GM19193 (cell line): ENCODE measurements around the gene IFIH1.

ENCODE experiments used
- POLR2A ChIP-seq: IDR thresholded peaks from 4 replicates; pipeline ENCODE4 v1.6.1; 2011; ENCODE audit not compliant: insufficient read depth, insufficient read length; ENCODE audit errors: extremely low read depth

The IFIH1 gene

DNA sequence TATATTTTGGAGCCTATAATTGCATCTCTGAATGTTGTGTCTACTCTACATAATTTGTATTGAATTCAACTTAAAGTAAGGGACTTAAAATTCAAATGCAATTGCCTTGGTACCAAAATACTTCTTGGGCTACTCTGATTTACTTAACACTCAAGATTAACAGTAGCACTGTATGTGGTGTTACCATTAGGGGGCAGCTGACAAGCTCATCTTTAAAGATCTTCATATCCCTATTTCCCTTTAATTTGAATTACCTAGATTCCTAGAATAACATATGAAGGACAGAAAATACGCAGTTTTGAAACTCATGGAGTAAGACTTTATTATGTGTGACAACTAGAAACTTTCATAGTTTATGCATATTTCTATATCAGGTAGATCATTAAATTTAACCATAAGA lies 37.8 kb downstream of the IFIH1 start:
- TF ChIP-seq POLR2A, result no peak

DNA sequence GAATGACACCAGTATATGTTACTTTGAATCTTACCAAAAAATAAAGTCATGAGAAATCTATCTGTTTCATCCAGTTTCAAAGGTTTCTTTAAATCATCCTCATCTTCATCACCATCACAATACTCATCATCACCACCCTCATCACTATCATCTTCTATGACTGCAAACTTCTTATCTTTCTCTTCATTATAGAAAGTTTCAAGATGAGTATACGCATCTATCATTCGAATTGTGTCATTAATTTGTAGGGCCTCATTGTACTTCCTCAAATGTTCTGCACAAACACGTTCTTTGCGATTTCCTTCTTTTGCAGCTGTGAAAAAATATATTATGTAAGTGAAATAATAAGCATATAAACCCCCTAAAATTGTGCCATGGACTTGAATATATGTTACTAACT lies 41.1 kb downstream of the IFIH1 start:
- no peak for TF ChIP-seq POLR2A

DNA sequence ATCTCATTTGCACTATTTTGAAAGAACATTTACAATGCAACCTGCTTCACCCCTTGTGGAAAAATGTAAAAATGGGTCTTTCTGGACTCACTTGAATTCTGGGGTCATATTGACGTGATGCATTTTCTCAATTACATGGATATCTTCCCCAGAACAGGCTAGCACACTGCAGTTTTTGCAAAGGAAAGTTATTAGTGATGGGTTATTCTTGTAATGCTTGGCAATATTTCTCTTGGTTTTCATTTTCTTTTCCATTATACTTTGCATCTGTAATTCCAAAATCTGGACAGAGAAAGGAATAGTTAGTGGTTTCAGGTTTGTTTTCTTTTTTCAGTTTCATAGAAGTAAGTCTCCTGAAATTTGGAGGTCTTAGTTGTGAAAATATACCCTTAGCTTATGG lies 50.5 kb downstream of the IFIH1 start:
- no peak for TF ChIP-seq POLR2A

DNA sequence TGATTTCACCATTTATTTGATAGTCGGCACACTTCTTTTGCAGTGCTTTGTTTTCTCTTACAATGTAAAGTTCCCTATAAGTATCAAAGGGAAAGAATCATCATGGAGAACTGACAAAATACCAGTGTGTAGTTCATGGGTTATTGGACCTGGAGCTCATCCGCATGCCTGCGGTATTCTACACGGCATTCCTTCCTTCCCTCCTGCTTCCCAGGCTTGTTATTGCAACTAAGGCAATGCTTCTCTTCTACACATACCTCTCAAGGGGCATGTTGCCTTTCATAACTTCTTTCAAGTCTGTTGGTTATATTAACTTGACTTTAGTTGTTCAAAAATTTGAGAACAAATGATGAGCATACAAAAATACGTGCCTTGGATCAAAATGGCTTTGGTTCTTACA lies 51.0 kb downstream of the IFIH1 start:
- no peak for TF ChIP-seq POLR2A

DNA sequence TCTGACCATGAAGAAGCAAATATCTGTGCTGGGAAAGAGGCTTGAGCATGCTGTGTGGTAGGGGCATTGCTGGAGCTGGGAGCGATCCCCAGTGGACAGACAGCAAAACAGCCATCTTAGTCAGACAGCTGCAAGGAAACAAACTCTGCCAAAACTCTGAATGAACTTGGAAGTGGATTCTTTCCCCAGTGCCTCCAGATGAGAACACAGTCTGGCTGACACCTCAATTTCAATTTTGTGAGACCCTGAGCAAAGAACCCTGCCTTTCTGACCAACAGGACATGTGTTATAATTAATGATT lies 52.1 kb downstream of the IFIH1 start:
- no peak for TF ChIP-seq POLR2A

DNA sequence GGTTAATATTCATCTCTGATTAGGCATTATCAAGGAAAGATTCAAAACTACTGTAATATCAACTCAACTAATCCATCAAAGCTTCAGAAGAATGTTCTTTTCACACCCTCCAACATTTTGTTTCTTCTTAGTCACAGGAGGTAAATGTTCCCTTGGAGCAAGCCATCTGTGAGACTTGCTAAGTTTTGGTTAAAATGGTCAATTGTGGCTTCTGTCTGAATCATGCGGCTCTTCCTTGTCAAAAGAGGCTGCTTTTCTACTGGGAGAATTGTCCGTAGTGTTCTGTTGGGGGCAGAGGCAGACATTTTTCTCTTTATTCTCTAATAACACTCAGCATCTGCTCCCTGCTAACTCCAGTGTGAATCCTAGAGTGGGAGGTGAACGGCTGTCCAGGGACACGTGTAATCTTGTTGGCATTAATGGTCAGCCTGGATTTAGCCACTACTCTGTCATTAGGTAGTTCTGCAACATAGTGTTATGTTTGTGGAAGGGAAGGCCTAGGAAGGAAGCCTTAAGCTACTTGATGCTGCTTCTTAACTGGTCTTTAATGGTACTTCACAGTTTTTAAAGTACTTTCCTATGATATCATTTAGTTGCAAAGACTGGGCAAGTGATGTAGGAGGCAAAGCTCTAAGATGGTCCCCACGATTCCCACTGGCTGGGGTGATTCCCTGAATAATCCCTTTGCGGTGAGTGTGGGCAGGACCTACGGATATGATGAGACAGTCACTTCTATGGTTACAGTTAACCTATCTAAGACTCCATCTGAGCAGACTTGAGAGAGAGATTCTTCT lies 52.6 kb downstream of the IFIH1 start:
- TF ChIP-seq POLR2A, result no peak

DNA sequence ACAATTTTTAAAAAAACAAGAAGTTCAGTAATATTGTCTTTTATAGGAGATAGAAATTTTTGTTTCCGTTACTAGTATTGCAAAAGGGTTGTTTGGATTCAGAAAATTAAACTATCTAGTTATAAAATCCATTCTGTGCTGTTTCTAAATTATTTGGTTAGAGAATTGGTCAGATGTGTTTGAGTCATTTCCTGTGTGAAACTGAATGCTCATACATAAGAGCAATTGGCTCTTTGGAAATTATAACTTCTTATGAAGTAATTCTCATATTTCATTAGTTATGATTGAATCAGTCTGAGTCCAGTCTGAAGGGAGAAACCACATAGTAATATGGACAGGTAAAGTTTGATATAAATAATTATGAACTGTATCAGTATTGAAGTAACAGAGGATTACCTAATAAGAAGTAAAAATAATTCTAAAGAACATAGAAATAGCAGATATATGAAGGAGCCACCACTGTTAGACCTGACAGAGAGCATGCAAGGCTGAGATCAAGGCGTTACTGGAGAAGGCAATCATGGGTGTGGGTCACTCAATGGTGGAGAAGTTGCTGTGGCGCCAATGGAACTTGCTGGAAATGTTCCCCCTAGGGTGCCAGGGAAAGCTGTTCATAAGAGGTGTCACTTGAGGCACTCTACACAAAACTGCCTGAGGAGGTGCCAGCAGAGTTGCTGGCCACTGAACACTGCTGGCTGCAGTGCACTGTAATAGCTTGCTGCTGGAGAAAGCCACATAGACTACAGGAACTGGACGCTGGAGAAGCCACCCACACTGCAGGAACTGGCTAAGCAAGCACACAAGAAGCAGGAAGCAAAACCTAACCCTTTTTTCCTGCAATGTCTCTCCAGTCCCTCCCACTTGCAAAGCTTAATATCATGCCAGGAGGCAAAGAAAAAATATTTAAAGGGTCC lies 57.2 kb downstream of the IFIH1 start:
- TF ChIP-seq POLR2A, result no peak

DNA sequence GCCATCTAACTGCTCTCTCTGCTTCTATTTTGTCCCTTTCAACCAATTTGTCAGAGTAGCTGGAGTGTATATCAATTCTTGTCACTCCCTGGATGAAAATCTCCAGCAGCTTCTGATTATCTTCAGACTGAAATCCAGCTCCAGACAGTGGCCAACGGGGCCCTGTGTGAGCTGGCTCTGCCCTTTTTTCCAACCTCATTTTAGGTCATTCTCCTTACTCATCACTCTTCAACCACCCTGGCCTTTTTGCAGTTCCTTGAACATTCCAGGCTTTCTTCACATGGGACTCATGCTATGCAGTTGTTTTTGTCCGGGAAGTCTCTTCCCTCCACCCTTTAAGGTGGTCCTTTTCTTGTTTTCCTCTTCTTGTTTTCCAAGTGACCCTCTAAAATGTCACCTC lies 59.8 kb downstream of the IFIH1 start:
- no peak for TF ChIP-seq POLR2A

DNA sequence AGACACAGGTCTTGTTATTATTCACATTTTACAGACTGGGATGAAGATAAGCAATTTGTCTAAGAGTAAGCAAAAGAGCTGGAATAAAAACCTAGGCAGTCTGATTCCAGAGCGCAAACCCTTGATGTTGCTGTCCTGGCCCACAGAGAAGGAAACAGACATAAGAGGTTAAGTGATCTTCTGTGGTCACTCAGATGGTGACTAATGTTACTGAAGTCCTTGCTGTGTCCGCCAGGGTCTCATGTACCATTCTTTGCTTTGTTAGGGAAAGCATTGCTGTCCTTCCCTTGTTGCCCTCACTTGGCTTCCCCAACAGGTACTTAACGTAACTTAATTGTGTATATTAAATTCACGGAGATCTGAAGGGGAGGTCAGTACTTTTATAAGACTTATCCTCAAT lies 60.3 kb downstream of the IFIH1 start:
- TF ChIP-seq POLR2A, result no peak

DNA sequence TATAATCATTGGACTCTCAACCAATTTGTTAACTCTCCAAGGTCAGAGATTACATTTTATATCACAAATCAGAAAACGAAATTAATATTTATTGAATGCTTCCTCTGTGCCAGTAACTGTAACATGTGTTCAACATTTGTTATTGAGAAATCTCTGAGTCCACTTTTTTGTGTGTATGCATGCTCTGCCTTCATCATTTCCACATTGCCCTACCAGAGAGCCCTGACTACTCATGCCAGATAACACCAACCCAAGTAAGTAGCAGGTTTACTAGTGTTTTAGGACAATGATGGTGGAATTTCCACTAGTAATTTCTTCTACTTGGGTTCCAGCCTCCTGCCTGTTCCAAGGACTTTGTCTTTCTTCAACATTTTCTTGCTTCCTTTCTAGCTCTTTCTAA lies 61.1 kb downstream of the IFIH1 start:
- no peak for TF ChIP-seq POLR2A

DNA sequence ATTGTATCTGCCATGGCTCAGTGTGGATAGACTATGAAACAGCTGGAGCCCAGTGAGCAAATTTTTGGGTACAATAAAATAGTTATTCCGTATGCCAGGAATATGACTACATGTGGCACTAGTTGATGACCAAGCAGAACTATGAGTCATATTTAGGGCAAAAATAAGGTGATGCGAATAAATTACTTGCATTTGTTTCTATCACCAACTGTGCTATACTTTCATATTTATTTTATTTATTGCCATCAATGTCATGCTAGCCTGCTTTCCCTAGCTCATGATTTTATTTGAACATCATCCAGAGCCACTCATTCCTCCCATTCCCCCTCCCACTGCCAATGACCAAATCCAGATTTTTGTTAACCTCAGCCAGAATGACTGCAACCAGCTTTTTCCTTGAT lies 61.9 kb downstream of the IFIH1 start:
- TF ChIP-seq POLR2A, result no peak

DNA sequence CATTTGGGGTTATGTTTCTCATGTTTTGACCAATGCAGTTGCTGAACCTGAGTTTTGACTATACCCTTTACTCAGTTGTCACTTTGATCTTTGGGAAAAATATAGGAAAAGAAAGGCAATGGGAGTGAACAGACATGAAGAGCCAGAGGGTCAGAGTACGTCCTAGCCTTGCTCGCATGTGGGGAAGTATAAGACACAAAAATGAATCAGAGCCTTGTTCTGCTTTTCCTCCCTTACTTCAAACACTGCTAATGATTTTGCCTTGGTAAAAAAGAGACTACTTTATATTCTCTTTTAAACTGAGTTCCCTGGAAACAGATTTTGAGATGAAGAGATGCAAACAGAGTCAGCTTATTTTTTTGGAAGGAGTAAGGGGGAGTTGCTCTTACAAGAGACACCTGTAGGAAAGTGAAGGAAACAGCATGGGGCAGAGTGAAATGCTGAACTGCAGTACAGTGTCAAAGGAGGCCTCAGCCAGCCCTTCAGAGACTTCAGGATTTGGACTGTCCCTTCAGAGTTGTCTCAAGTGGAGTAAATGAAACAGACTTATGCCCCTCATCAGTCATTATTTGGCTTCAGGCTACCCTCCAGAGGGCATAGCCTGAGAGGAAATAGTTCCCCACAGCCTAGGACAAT lies 64.1 kb downstream of the IFIH1 start:
- TF ChIP-seq POLR2A, result no peak

DNA sequence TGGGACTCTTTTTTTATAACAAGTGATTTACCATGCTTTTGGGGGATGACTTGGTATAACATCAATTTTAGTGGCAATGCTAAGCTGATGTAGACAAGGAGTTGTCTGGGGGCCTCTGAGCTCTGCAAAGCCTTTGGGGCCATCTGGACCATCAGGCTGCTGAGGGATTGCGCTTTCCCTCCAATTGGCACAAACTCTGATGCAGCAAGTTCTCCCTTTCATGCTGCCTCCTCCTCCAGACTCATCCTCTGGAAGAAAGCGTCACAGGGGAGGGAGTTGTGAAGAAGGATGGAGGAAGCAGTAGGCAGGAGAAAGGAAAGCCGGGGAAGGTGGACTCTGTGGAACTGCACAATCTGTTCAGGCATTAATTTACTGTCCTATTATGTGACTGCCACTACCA lies 65.0 kb downstream of the IFIH1 start:
- no peak for TF ChIP-seq POLR2A

DNA sequence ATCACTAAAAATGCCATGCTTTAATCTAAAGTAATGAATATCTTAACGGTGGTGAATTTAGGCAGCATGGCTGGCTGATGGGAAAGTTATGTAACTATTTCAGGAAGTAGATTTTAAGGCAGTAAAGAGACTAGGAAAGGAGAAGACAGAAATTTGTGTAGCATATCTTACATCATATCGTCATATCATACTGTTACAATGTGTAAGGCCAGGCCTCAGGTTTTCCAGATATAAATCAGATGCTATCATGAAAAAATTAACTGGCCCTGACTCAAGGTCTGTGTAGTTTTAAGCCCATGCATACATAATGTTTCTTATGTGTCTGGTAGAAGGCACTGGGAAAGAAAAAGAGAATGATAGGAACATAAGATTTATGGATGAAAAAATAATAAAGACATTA lies 66.3 kb downstream of the IFIH1 start:
- no peak for TF ChIP-seq POLR2A

DNA sequence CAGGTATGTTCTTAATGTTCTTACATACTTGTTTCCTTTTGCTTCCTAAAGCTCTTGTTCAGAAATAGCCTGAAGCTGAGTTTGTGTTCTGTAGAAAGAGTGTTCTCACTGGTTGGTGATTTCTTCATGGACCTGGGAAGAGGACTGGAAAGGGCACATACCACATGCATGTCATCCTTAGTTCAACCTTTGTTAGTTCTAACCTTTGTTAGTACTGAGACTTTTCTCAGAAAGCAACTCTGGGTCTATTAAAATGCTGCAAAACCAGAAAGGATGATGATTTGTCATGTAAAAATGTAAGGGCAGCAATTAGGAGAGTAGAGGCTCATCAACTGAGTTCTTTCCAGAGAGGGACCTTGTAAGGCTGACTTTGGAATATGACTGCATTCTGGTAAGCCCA lies 72.7 kb downstream of the IFIH1 start:
- no peak for TF ChIP-seq POLR2A

DNA sequence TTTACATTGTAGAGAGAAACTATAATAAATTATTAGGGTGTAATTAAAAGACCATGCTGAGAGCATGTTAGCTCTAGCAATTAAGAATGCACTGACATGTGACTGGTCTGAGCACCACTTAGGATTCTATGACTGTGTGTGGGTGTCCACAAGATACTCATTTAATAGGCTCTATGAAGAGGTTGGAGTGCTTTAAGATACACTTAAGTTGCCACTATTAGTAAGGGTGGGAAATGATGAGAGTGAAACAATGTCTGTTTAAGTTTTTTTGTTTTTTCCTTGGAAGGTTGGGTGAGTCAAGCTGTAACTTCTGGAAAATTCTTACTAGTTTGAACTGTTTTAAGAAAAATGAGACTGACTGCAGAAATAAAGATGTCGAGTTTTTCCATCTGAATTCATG lies 73.4 kb downstream of the IFIH1 start:
- TF ChIP-seq POLR2A, result no peak
